Kidney epithelial cell (primary cell): ENCODE results near the gene DGKI. TPM values are rescaled to one million over a fixed set of nuclear protein-coding genes. Genes with fewer than 3 reads are reported as not detected.
A peak's percentile ranks its signal among the peaks of the same experiment; 100 is the strongest.

ENCODE experiments used
- DNase-seq: peaks from one replicate; pipeline ENCODE4 v3.0.0-alpha.2; 2010; ENCODE audit warnings: low read depth
- H3K27me3 ChIP-seq: 2 replicates; pipeline ENCODE4 v1.6.0; 2011; ENCODE audit warnings: low read length; ENCODE audit not compliant: control insufficient read depth, insufficient read depth
- H3K36me3 ChIP-seq: 2 replicates; pipeline ENCODE4 v1.5.1; 2011; ENCODE audit warnings: low read length; ENCODE audit not compliant: control insufficient read depth, insufficient read depth
- H3K4me3 ChIP-seq: 2 replicates; pipeline ENCODE4 v1.5.1; 2011; ENCODE audit warnings: low read depth, mild to moderate bottlenecking, control low read depth, low read length
- total RNA-seq: library from RNA; depleted of rRNA; stranded (reverse); fragments of >200 nt; gene quantifications from 2 replicates; pipeline ENCODE4 v1.2.3, GENCODE V29; 2015
- TF ChIP-seq, protein P1 (sequence below): IDR thresholded peaks from 2 replicates; pipeline ENCODE4 v1.5.1; 2011; ENCODE audit warnings: mild to moderate bottlenecking, moderate library complexity, low read length, control low read depth, inconsistent platforms; ENCODE audit not compliant: insufficient read depth, poor library complexity, severe bottlenecking

Gene DGKI
- total RNA-seq, 1 donor from 2014 or later: 3.5 TPM

GRCh38 chr7:137507096-137507495 is 339.7 kb downstream of the DGKI start:
- H3K4me3 ChIP-seq: no peak overlapping the region
- DNase-seq: no peak
- TF ChIP-seq, protein P1, sequence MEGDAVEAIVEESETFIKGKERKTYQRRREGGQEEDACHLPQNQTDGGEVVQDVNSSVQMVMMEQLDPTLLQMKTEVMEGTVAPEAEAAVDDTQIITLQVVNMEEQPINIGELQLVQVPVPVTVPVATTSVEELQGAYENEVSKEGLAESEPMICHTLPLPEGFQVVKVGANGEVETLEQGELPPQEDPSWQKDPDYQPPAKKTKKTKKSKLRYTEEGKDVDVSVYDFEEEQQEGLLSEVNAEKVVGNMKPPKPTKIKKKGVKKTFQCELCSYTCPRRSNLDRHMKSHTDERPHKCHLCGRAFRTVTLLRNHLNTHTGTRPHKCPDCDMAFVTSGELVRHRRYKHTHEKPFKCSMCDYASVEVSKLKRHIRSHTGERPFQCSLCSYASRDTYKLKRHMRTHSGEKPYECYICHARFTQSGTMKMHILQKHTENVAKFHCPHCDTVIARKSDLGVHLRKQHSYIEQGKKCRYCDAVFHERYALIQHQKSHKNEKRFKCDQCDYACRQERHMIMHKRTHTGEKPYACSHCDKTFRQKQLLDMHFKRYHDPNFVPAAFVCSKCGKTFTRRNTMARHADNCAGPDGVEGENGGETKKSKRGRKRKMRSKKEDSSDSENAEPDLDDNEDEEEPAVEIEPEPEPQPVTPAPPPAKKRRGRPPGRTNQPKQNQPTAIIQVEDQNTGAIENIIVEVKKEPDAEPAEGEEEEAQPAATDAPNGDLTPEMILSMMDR: no peak

DNA sequence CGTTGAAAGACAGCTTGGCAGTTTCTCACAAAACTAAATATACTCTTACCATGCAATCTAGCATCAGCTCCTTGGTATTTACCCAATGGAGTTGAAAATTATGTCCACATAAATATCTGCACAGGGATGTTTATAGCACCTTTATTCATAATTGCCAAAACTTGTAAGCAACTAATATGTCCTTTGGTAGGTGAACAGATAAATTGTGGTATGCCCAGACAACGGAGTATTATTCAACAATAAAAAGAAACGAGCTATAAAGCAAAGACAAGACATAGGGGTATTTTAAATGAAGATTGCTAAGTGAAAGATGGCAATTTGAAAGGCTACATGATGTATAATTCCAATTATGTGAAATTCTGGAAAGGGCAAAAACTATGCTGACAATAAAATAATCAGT is 340.7 kb downstream of the DGKI start:
- TF ChIP-seq, protein P1: no peak
- Histone ChIP-seq H3K36me3 (no peaks in the 10 kb centered on the region), H3K4me3 (no peak overlapping the region), H3K27me3 (no peaks in the 10 kb centered on the region)
- no peak for DNase-seq

More at GRCh38 chr7:137507096-137507495, 339.7 kb downstream of the DGKI start:
- Histone ChIP-seq H3K27me3 (no peaks in the 10 kb centered on the region), H3K36me3 (no peaks in the 10 kb centered on the region)

GRCh38 chr7:137501562-137501961 is 345.2 kb downstream of the DGKI start:
- H3K4me3 ChIP-seq: no peak overlapping the region
- no peak for DNase-seq
- TF ChIP-seq, protein P1: no peak

GRCh38 chr7:137492889-137493288 is 353.9 kb downstream of the DGKI start:
- Histone ChIP-seq H3K36me3 (no peaks in the 10 kb centered on the region), H3K27me3 (no peaks in the 10 kb centered on the region), H3K4me3 (no peak overlapping the region)
- no peak for DNase-seq
- TF ChIP-seq, protein P1: no peak

More at GRCh38 chr7:137501562-137501961, 345.2 kb downstream of the DGKI start:
- Histone ChIP-seq H3K36me3 (no peaks in the 10 kb centered on the region), H3K27me3 (no peaks in the 10 kb centered on the region)

- Histone ChIP-seq H3K36me3 (no peaks in the 10 kb centered on the region), H3K27me3 (no peaks in the 10 kb centered on the region), H3K4me3 (no peak overlapping the region)
- TF ChIP-seq, protein P1: no peak
- no peak for DNase-seq
Observed at GRCh38 chr7:137489880-137490279, 356.9 kb downstream of the DGKI start.

DNA sequence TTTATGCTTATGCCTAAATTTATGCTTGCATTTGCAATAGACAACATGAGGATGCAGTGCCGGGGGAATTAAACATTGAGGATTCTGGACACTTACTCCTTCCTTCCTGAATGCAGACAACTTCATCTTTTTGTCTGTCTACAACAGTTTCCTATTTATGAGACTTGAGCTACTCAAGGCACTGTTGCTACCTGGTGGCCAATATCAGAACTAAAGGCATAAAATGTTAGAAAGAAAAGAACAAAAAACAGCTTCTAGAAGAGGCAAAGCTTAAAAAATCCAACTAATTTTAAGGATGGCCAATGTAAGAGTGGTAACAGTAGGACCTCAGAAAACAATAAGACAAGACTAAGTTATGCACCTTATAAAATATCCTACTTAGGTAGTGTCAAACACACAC is 358.7 kb downstream of the DGKI start:
- DNase-seq: no peak
- H3K27me3 ChIP-seq: no peaks in the 10 kb centered on the region
- TF ChIP-seq, protein P1: peak; percentile 14
- H3K36me3 ChIP-seq: no peaks in the 10 kb centered on the region
- H3K4me3 ChIP-seq: no peak overlapping the region
